NCI-H2107 (cell line): ENCODE data around the gene FBF1.
A peak's percentile ranks its signal among the peaks of the same experiment; 100 is the strongest.

ENCODE experiments used
- DNase-seq: peaks from one replicate; lab custom pipeline; 2025; lab: John Stamatoyannopoulos, UW

The FBF1 gene

DNA sequence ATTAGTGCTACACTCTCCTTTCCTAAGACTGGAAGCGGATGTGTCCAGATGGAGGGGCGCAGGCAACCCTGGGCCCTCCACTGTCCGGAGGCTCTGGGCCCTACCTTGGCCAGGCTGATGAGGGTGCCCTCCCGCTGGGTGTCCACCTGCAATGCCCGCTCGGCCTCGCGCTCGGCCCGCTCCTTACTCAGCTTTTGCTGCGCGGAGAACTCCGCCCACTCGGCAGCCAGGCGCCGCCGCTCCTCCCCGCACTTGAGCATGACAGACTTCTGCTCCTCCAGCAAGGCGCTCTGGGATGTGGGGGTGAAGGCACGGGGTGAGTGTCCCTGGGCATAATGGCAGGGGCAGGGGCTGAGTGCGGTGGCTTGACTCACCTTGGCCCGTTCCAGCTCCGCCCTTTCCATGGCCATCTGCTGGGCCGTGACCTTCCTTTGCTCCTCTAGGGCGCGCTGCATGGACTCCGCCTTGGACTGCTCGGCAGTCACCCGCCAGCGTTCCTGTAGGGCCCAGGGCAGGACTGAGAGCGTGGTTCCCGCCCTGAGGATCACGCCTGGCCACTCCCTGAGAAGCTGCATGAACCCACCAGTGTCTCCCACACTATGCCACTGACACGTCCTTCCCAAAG, 26.1 kb downstream of the FBF1 start:
- no peak for DNase-seq

DNA sequence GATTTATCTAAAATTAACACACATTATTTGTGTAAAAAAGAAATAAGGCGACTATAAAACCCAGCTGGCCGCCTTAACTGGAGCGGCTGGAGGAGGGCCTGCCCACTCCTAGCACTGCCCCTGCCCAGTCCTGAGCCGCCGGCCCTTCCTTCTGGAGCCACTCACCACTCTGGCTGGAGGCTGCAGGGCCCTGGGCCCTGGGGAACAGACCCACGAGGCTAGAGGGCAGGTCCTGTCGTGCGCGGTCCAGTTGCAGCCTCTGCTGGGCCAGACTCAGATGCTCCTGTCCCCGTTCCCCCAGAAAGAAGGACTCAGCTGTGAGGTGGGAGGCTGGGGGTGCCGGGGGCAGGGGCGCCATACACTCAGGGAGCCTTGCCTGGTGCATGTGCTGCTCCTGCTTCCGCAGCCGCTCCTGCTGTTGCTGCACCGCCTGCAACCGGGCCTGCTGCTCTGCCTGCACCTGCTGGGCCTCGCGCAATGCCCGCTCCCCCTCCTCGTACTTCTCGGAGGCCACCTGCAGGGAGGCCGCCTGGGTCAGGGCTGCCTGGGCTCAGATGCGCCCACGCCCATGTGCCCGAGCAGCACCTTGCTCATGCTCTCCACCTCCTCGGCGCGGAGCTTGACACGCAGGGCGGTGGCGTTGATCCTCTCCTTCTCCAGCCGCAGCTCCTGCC, 27.2 kb downstream of the FBF1 start:
- DNase-seq = peak; percentile 51

DNA sequence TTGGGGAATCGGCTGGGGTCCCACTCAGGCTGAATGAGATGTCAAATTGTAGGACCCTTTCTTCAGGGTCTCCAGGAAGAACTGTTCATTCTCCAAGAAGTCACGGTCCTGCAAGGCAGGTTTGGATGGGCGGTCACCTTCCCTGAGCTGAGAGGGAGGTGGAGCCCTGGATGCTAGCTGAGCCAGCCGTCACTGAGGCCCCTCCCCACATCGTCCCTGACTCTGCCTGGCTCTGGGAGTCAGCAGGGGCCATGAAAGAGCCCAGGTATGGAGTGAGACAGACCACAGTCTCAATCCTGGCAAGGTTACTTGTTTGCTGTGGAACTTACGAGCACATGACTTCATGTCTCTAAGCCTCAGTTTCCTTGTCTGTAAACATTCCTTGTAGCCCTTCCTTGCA, 30.1 kb downstream of the FBF1 start:
- peak; percentile 50 for DNase-seq

DNA sequence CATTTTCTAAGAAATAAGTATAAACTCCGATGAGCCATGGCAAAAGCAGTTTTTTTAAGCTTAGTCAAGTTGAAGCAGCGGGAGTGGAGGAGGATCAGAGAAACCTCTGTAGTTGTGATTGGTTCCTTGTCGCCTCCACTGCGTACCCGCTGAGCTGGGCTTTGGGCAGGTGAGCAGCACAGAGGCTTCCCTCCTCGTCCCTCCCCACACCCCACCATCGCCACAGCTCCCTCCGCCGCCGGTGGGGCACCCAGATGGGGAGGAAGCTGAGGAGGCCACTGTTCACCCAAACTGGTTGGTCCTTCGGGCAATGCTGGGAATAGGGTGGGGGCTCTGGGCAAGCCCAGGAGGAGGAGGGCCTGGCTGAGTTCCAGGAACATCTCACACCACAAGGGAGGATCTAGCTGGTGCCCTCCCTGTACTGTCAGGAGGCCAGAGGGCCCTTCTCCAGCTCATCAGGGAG, 31.0 kb downstream of the FBF1 start:
- no peak for DNase-seq

DNA sequence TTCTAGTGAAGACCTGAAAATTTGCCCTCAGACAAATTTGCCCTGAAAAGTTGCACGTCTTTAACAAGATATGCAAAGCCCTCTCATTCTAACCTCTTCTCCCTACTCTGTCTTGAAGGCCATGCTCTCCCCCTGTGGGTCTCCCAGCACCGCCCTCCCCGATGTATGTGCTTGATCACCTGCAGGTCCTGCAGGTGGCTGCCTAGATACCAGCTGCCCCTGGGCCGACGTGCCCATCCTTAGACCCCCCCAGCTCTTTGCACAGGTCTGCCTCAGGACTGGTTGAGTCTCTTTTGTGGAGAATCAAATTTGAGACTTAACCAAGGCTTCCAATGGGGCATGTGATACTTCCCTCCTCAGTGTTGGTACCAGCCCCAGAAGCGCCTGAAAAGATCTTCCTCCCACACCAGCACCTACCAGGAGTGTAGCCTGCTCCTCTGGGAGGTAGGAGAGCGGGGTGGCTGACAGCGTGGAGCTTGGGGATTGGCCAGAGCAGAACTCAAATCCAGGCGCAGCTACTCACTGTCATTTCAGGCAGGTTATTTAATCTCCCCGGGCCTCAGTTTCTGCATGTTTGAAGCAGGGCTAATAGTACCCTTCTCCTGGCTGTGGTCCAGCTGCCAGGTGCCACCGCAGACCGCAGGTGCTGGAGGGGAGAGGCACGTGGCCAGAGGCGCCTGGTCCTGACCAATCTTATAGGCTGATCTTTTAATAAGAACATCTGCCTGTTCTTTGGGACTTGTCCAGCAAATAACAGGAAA, 31.6 kb downstream of the FBF1 start:
- DNase-seq = peak; percentile 90

DNA sequence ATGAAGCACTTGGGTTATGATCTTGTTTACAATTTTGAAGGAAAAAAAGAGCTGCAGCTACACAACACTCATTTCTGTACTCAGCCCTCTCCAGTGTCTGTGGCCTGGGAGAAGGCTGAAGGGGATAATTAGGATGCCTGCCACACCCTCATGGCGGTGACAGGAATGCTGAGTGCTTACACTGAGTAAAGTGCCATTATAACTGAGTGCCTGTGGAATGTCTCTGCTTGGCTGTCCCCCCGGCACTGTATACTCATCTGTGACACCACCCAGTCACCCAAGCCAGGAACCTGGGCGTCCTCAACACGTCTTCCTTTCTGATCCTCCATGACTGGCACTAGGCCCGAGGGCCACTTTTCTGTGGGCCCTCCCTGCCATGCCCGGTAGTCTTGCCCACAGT, 32.6 kb downstream of the FBF1 start:
- peak; percentile 62 for DNase-seq

DNA sequence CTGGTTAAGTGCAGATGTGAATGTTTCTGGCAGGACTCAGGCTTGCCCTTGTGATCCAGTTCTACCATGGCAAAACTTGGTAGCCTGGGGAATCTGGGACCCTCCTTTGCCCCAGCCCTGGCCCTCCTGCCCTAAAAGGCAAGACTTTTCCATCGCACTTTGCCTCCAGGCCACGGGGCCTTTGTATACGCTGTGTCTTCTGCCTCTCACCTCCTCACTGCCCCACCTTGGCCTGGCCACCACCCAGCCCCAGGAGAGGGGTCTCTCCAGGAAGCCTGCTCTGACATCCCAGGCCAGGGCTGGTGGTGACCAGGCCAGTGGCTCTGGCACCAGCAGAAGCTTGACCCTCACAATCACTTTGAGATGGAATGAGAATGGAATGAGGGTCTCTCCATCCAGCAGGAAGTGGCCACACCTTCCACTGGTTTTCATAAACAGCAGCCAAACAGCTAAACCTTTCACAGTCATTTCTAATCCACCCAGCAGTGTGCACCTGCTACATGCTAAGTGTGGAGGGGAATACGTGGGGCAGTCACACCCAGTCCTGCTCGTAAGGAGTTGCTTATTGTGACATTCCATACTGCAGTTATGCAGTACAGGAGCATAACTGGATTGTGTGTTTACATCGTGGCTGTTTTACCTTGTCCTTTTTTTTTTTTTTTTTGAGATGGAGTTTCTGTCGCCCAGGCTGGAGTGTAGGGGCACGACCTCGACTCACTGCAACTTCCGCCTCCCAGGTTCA, 34.5 kb downstream of the FBF1 start:
- DNase-seq = no peak

DNA sequence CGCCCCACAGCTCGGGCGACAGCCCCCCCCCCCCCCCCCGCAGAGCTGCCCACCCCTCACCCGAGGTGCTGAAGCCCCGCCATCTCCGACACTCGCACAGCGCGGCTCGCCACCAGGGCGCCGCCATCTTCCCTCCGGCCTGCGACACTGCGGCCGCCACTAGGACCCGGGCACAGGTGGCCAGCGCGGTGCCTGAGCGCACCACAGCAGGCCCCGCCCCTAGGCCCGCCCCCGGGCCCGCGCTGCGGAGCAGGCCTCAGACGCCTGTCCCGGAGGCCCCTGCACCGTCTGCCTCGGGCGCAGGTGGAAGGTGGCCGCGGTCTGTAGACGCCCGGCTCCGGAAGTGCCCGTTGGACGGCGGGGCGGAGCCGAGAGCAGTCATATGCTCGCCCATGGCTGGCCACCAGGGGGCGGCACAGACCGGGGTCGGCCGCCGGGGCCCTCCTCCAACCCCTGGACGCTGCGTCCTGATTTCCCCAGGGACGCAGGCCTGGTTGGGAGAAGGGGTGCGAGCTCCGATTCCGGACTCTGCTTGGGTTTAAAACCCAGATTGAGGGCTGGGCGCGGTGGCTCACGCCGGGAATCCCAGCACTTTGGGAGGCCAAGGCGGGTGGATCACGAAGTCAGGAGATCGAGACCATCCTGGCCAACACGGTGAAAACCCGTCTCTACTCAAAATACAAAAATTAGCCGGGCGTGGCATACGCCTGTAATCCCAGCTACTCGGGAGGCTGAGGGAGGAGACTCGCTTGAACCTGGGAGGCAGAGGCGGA, 35.9 kb downstream of the FBF1 start, which contains the start of gene MRPL38:
MRPL38 (minus strand) TSS at position 136 of the 773 bp plus-strand sequence; CDS start at position 127, 9 bp downstream.
- peak; percentile 93 for DNase-seq

DNA sequence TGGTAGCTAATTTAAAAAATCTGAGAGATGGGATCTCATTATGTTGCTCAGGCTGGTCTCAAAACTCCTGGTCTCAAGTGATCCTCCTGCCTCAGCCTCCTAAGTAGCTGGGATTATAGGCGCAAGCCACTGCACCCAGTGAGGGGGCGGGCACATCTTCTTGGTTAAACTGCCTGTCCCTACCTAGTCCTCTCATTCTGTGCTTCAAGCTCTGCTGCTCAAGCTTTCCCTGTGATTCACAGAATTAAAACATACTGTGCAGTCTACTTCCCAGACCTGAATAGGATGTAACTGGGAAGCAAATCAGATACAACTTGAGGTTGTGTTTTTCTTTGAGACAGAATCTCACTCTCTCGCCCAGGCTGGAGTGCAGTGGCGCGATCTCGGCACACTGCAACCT, 38.4 kb downstream of the FBF1 start:
- no peak for DNase-seq

DNA sequence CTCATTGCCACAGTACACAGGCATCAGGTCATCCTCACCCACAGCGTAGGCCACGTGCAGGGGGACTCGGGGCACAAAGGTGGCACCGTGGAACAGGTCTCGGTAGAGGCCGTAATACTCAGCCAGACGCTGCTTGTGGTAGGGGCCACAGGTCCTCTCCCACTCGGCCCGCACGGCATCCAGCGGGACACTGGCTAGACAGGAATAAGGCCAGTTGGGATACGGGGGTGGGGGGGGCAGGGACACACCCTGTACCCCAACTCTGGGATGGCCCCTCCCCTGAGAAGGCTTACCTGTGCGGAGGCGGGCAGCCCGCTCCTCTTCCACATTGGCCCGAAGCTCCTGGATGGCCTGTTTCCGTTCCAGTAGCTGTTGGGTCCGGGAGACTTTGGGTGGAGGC, 39.1 kb downstream of the FBF1 start:
- DNase-seq = no peak

DNA sequence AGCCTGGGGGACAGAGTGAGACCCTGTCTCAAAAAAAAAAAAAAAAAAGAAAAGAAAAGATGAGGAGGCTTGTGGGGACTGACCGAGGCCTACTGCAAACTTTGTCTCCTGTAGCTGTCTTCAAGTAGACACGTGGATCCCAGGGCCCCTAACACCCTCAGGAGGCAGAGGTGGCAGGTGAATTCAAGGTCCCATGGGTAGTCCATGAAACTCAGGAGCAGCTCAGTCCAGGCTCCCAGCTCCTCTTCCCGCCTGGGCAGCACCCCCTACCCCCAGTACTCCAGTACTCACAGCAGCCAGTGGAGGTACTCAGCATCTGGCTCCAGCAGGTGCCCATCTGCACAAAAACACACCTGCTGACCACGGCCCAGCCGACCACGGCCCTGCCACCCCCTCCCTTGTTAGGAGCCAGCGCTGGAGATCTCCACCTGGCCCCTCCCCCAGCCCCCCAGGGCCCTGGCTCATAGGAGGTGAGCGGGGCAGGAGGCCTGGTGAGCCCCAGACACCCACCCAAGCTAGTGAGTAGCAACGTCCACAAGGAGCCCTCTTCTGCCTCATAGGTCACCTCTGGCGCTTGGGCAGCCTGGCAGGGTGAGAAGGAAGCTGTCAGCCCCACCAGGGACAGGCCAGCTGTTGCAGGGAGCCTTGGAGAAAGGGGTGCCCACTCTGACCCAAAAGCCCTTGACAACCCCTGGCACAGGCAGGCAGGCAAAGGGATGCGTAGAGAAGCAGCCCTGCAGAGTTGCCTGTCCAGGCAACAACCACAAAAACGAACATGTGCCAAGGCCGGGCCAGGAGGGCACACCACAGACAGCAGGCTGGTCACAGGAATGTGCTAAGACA, 39.9 kb downstream of the FBF1 start:
- DNase-seq = no peak

DNA sequence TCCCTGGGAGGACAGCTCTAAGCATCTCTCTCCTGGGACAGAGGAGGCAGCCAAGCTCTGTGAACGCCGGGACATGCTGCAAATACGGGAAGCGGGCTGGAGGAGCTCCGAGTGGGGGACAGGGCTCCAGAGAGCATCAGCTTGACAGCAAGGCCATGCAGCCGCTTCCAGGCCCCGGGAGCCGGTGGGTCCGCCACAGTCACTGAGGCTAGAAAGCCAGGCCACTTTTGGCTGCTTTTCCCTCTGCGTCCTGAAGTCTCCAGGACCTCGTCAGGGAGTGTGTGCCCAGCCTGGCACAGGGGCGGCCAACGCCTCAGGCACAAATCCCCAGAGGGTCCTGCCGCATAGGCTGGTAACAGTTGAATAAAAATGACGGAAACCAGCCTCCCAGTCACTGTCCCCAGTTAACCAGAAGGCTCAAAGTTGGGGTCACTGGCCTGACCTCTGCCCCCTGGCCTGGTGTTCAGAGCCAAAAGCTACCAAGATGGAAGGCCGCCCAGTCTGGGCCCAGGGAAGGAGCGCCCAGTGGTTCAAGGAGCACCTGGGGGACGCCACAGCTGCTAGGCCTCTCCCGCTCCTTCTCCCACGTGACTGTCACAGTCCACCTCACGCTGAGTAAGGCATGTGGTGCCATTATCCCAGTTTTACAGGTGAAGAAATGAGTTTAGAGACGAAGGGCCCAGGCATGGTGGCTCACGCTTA, 40.9 kb downstream of the FBF1 start:
- DNase-seq = no peak

DNA sequence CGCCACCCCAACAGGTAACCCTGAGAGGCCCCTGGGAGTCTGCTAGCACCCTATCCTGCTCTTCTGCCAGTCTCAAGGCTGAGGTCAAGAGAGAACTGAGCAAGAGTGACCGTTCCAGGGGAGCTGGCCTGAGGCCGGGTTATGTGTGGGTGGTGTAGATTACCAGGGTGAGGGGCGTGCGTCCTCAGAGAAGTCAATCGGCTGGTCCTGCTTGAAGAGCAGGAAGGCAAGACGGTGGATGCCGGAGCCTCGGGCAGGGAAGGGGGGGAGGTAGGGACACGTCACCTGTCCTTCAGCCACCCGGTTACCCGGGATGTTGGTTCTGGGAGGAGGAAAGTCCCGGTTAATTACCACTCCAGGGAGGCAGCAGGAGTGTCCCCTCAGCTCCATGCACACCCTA, 41.5 kb downstream of the FBF1 start:
- DNase-seq = no peak

DNA sequence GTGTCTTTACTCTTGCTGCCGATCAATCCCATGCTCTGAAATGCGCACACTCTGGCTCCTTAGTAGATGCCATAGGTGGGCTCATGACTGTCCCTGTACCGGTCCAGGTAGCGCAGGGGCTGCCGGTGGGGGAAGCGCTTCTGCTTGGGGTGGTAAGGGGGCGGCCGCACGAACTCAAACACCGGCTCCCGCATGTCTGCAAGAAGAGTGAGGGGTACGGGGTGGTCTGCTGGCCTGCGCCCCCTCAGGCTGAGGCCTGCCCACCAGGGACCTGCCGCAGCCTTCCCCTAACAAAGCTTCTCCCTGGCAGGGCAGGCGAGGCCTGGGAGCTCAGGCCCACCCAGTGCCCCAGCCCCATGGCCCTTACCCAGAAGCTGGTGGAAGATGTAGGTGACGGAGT, 42.1 kb downstream of the FBF1 start:
- no peak for DNase-seq

DNA sequence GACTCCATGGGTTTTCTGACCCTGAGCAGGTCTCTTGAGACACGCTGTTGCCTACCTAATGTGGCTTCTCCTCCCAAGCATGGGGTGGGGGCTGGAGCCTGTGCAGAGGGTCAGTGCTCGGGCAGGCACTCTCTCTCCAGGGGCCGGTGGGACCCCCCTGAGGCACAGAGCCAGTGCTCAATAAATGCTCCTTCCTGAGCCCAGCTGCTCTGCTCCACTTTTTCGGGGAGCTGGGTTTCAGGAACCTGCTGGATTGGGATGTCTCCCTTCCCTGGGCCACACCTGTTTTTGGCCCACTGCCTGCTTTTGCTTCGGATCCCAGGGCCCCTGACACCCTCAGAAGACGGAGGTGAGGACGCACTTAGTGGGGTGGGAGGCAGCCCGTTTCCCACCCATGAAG, 42.8 kb downstream of the FBF1 start:
- DNase-seq = no peak

DNA sequence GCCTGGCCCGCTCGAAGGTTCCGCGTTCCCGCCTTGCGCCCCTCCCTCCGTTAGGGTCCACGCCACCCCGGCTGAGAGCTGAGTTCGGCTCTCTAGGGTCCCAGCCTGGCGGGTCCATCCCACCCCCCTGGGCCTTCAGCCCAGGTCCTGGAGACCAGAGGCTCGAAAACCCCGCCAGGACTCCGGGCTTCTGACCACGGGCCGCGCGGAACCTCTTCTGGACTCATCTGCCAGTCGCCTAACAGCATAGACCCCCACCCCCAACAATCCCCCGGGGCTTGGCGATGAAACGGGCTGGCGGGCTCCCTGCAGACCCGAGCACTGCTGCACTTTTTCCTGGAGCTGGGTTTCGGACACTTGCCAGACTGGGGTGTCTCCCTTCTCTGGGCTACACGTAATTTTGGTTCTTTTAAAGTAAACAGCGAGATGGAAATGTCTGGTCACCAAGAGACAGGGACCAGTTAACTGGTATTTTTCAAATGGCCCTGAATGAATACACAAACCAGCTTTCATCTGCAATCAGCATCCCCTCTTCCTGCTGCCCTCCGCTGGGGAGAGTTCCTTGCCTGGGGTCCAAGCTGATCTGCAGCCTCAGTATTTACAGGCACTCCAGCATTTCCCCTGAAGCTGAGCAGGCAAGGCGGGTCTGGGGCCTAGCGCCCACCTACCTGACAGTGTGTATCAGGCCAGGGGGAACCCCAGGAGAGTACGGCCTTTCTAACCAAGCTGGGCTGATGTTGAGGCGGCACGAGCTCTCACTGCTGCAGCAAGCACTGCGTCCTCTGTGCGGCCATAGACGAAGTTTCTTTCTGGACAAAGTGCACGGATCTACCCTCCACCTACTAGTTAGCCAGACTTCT, 43.5 kb downstream of the FBF1 start:
- no peak for DNase-seq

DNA sequence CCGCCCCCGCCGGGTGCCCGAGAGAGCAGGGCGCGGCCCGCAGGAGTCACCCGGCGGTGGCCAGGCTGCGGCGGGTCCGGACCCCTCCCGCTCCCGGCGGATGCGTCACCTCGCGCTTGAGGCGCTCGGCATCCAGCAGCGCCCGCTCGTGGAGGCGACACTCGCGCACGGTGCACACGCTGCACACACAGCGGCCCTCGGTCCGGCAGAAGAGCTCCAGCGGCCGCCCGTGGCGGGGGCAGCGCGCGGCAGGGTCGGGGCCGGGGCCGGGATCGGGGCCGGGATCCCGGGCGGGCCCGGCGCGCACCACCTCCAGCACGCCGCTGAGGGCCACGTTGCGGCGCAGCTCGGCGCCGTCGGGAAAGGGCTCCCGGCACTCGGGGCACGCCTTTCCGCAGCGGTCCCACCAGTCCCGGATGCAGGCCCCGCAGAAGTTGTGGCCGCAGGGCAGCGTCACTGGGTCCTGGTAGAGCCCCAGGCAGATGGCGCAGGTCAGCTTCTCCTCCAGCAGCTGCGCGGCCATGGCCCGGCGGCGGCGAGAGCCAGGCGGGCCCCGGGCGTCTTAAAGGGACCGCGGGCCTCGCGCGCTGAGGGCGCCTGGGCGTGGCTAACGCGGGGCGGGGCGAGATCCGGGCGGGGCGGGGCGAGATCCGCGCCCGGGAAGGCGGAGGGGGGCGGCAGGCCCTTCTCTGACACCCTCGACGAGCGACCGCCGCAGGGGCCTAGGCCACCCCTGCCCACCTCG, 44.3 kb downstream of the FBF1 start, which contains the start of gene TRIM65:
TRIM65 (minus strand) TSS at position 537 of the 745 bp plus-strand sequence; CDS start at position 523, 14 bp downstream.
- DNase-seq = peak; percentile 29
